Measurements from ENCODE around the gene H2AZ2.

H2AZ2 gene

DNA sequence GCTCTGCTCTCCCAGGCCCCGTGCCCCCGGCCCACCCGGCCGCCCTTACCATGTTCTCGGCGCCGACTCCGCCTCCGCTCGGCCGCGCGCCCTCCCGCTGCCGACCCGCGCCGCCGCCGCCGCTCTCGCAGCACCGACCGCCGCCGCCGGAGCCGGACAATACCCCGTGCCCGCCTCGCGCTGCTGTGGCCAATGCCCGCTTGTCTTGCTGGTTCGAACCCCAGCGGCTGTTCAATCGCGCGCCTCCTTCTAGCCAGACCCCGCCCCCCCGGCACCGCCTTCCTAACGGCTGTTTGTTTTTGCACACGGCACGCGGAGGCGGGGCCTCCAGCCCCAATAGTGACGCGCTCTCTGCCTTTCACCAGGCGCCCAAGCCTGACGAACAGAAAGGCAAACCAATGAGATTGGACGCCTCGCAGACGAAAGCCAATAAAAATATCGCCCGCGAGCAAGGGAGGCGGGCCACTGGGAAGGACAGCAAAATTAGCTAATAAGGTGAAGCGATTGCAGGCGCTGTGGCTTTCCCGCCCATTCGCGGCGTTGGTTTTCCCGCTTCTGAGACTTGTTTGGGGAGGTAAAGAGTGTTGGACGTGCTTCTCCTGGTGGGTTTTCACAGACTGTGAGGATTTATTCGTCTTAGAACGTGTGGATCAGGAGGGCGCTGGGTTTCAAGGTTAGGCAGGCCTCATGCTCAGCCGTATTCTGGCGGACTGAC, at the start of gene H2AZ2:
Gene H2AZ2 (minus strand): TSS at position 168 of the 715 bp plus-strand sequence. CDS start 116 bp downstream, at position 52.
- H3K4me3 ChIP-seq (ENCODE audit: low read length): peak within 1 kb of the TSS; percentile 93
- TF ChIP-seq, protein P1, sequence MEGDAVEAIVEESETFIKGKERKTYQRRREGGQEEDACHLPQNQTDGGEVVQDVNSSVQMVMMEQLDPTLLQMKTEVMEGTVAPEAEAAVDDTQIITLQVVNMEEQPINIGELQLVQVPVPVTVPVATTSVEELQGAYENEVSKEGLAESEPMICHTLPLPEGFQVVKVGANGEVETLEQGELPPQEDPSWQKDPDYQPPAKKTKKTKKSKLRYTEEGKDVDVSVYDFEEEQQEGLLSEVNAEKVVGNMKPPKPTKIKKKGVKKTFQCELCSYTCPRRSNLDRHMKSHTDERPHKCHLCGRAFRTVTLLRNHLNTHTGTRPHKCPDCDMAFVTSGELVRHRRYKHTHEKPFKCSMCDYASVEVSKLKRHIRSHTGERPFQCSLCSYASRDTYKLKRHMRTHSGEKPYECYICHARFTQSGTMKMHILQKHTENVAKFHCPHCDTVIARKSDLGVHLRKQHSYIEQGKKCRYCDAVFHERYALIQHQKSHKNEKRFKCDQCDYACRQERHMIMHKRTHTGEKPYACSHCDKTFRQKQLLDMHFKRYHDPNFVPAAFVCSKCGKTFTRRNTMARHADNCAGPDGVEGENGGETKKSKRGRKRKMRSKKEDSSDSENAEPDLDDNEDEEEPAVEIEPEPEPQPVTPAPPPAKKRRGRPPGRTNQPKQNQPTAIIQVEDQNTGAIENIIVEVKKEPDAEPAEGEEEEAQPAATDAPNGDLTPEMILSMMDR (IDR thresholded peaks at IDR 0.05; ENCODE audit: insufficient read depth, low read depth, low read length, missing control alignments): no peak
- peak; percentile 100 for DNase-seq (ENCODE audit: low read depth)

DNA sequence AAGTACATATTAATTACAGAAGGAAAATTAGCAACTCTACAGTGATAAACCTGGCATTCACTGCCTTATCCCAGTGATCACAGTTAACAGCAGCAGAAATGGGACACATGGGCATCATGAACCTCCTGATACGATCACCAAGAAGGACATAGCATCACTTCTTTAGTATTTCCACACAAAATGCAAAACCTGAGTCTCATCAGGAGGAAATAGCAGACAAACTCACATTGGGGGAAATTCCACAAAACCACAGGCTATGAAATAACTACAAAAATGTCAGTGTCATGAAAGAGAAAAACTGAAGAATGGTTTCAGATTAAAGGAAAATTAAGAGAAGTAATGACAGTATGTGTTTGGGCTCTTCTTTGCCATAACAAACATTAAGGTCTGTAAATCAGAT, 49.4 kb upstream of the H2AZ2 start:
- no peak overlapping the region for H3K4me3 ChIP-seq (ENCODE audit: low read length)
- TF ChIP-seq, protein P1 (IDR thresholded peaks at IDR 0.05; ENCODE audit: insufficient read depth, low read depth, low read length, missing control alignments): no peak
- DNase-seq (ENCODE audit: low read depth): no peak

DNA sequence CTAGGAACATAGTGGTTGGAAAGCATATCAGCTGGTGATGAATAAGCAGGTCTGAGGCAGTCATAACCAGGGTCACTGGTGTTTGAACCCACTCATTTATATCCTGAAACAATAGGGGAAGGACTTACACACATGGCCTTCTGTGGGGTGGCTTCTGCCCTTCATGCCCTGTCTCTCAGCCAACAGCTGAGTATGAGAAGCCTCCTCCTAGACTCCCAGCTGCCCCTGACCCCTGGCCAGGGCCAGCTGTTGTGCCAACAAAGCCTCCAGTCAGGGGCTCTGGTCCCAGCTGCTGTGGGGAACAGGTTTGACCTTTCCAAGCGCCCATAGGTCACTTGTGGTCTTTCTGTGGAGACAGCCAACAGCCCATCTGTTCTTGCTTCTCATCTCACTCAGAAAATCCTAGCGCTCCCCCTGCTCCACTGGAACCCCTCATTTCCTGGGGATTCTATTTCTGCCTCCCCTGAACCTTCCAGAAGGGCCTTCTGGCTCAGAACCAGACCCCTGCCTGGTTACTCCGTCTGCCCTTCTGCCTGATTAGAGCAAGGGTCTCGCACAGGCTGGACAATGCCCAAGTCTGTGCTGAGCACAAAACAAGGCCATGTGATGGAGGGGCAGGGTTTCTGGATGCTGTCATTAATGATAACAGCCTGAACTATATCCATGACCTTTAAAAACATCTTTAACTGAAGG, 47.1 kb upstream of the H2AZ2 start:
- TF ChIP-seq, protein P1 (IDR thresholded peaks at IDR 0.05; ENCODE audit: insufficient read depth, low read depth, low read length, missing control alignments): no peak
- H3K4me3 ChIP-seq (ENCODE audit: low read length): no peak overlapping the region
- no peak for DNase-seq (ENCODE audit: low read depth)

DNA sequence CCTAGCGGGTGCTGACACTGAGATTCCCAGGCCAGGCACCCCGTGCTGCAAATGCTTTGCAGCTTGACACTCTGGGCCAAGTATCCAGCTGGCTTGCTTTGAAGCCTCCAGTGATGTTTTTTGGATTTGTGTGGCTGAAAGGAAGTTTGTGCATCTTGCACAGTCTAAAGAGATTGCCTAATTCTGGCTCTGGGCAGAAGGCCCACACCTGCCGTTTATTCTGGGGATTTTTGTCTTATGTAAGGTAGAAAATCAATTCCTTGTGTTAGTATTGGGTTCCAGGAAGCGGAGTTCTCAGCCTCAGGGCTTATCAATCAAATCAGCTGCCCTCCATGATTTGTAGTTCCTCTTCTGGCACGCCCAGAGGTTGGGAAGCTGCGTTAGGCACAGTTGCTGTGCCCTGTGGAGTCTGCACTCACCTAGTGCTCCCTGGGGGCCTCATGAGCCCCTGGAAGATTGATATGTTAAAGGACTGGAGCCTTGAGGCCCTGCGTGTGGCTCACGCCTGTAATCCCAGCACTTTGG, 45.9 kb upstream of the H2AZ2 start:
- TF ChIP-seq, protein P1 (IDR thresholded peaks at IDR 0.05; ENCODE audit: insufficient read depth, low read depth, low read length, missing control alignments): no peak
- no peak for DNase-seq (ENCODE audit: low read depth)
- H3K4me3 ChIP-seq (ENCODE audit: low read length): no peak overlapping the region

DNA sequence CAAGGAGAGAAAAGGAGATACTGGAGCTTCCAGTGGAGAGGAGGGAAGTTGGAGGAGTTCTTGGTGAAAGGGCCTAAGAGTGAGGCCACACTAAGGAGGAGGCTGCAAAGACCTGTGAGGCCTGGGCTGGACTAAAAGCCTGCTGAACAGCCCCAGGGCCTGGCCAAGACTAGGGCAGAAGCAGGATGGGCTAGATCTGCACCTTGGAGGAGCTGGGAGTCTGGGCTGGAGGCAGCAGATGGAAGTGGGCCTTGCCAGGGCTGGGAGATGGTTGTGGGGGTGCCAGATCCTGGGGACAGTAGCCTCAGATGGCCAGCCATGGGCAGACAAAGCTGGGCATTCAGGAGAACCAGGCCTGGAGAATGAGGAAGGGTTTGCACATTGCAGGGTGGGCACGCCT, 43.9 kb upstream of the H2AZ2 start:
- H3K4me3 ChIP-seq (ENCODE audit: low read length): no peak overlapping the region
- TF ChIP-seq, protein P1 (IDR thresholded peaks at IDR 0.05; ENCODE audit: insufficient read depth, low read depth, low read length, missing control alignments): no peak
- DNase-seq (ENCODE audit: low read depth): no peak

DNA sequence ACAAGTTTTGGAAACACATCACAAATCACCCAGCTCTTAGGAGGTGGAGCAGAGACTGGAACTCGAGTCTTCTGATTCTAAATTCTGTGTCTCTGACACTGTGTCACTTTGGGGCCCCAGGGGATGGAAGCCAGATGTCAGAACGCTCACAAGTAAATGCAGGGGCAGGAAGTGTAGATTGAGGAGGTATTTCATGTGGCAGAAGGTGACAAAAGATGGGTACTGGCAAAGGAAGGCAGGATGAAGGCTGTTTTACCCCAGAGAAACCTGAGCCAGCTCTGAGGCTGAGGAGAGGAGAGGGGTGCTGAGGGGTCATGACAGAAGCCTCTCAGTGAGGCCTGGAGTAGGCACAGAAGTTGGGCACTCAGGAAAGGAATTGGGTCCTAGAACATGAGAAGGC, 43.5 kb upstream of the H2AZ2 start:
- H3K4me3 ChIP-seq (ENCODE audit: low read length): no peak overlapping the region
- TF ChIP-seq, protein P1 (IDR thresholded peaks at IDR 0.05; ENCODE audit: insufficient read depth, low read depth, low read length, missing control alignments): no peak
- DNase-seq (ENCODE audit: low read depth): no peak

Data from epithelial cell of esophagus (primary cell).